Measurements from ENCODE around the gene STX5.
A peak's percentile ranks its signal among the peaks of the same experiment; 100 is the strongest.
"Not testable (repeated sequence)": the region's sequence is repeated elsewhere in the genome, so short reads cannot be mapped to it uniquely, and the experiment has no call there.

The STX5 gene

GRCh38 chr11:62778441-62778840 is 53.4 kb downstream of the STX5 start:
- DNase-seq = no peak

GRCh38 chr11:62777389-62777788 is 54.5 kb downstream of the STX5 start:
- no peak for DNase-seq

GRCh38 chr11:62775646-62776045 is 56.2 kb downstream of the STX5 start:
- DNase-seq = no peak

- no peak for DNase-seq
Observed at GRCh38 chr11:62774407-62774806, 57.4 kb downstream of the STX5 start.

- peak; percentile 96 for DNase-seq
Observed at GRCh38 chr11:62771144-62772021, 60.5 kb downstream of the STX5 start, which contains the start of gene TAF6L. TSS of gene TAF6L (plus strand) at chr11:62771396. CDS start at chr11:62775784, 4,388 bp downstream.

GRCh38 chr11:62770778-62771143 is 61.1 kb downstream of the STX5 start:
- DNase-seq = no peak

GRCh38 chr11:62760867-62761227 is 71.0 kb downstream of the STX5 start:
- DNase-seq = not testable (repeated sequence)

GRCh38 chr11:62757846-62758788 is 73.7 kb downstream of the STX5 start:
- DNase-seq = no peak

Data from CD4-positive, alpha-beta T cell treated with Interleukin-17A for 4 hours (primary cell).